Measurements from ENCODE around the gene KLHL40. TPM values are rescaled to one million over a fixed set of nuclear protein-coding genes. Genes with fewer than 3 reads are reported as not detected.
"Not testable (repeated sequence)": the region's sequence is repeated elsewhere in the genome, so short reads cannot be mapped to it uniquely, and the experiment has no call there.

KLHL40 gene
- polyA plus RNA-seq, 2 of the 4 experiments (the other 2 are of a cell fraction), result not detected

- Histone ChIP-seq H3K4me2 (no peak overlapping the region), H3K27ac (no peak overlapping the region), H3K4me3 (no peak overlapping the region), H3K4me1 (no peaks in the 10 kb centered on the region), H3K9me3 (no peaks in the 10 kb centered on the region)
- ATAC-seq (no peak), FAIRE-seq (no peak), DNase-seq (ENCODE audit: low read depth in 1 of 2, low spot score in 1 of 2) (no peak)
- POLR2A ChIA-PET, result no interaction called here
- TF ChIP-seq EP300 (IDR thresholded peaks at IDR 0.05) (no peak), SMC3 (IDR thresholded peaks at IDR 0.05) (no peak), CTCF (IDR thresholded peaks at IDR 0.05) (no peak), HES2 (IDR thresholded peaks at IDR 0.05) (no peak), CEBPB (IDR thresholded peaks at IDR 0.05) (no peak), ELK1 (IDR thresholded peaks at IDR 0.05; ENCODE audit: low read depth, low read length) (no peak), TP53 (CRISPR knock-in tag; IDR thresholded peaks at IDR 0.05) (no peak)
- 0% methylated on average over 1 of the region's 1 CpG for WGBS (ENCODE audit: missing lambda C conversion rate)
- CTCF ChIA-PET, result interaction anchor here (1.1 to 1.5 kb wide), 2 partner anchors 9 to 23 kb away, joined by 3 to 5 read pairs; no protein-coding TSS in a partner anchor
Observed at GRCh38 chr3:42721690-42722089, 36.4 kb downstream of the KLHL40 start.

DNA sequence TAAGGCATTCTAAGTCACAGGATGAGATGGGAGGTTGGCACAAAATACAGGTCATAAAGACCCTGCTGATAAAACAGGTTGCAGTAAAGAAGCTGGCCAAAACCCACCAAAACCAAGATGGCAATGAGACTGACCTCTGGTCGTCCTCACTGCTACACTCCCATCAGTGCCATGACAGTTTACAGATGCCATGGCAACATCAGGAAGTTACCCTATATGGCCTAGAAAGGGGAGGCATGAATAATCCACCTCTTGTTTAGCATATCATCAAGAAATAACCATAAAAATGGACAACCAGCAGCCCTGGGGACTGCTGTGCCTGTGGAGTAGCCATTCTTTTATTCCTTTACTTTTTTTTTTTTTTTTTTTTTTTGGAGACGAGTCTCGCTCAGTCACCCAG is 37.1 kb downstream of the KLHL40 start:
- H3K4me3 ChIP-seq; DNase-seq (ENCODE audit: low read depth in 1 of 2, low spot score in 1 of 2); H3K4me2 ChIP-seq; H3K4me1 ChIP-seq; H3K9me3 ChIP-seq; H3K27ac ChIP-seq; ATAC-seq; POLR2A ChIA-PET; FAIRE-seq: not testable (repeated sequence)
- CTCF ChIA-PET, result interaction anchor here (1.1 to 1.5 kb wide), 2 partner anchors 10 to 22 kb away, joined by 3 to 5 read pairs; no protein-coding TSS in a partner anchor
- 45% methylated on average over 3 of the region's 3 CpGs for WGBS (ENCODE audit: missing lambda C conversion rate)

GRCh38 chr3:42723219-42723618 is 37.9 kb downstream of the KLHL40 start:
- Histone ChIP-seq H3K9me3 (no peaks in the 10 kb centered on the region), H3K4me2 (no peak overlapping the region), H3K27ac (no peak overlapping the region), H3K4me3 (no peak overlapping the region), H3K4me1 (no peaks in the 10 kb centered on the region)
- no peak for ATAC-seq
- ChIA-PET CTCF (interaction anchor here (1.1 kb wide), 1 partner anchor 11 kb away, joined by 3 read pairs; no protein-coding TSS in a partner anchor), POLR2A (no interaction called here)
- TF ChIP-seq ATOH8 (CRISPR knock-in tag; IDR thresholded peaks at IDR 0.05; ENCODE audit: low read depth) (no peak), EP300 (IDR thresholded peaks at IDR 0.05) (no peak), HDAC2 (IDR thresholded peaks at IDR 0.05) (no peak), ELK1 (IDR thresholded peaks at IDR 0.05; ENCODE audit: low read depth, low read length) (no peak), FOSL2 (IDR thresholded peaks at IDR 0.05) (no peak), FOSL2 (CRISPR knock-in tag; IDR thresholded peaks at IDR 0.05) (no peak), HEYL (CRISPR knock-in tag; IDR thresholded peaks at IDR 0.05) (no peak), KDM1A (IDR thresholded peaks at IDR 0.05; ENCODE audit: low read depth) (no peak)
- TF ChIP-seq, protein P1, sequence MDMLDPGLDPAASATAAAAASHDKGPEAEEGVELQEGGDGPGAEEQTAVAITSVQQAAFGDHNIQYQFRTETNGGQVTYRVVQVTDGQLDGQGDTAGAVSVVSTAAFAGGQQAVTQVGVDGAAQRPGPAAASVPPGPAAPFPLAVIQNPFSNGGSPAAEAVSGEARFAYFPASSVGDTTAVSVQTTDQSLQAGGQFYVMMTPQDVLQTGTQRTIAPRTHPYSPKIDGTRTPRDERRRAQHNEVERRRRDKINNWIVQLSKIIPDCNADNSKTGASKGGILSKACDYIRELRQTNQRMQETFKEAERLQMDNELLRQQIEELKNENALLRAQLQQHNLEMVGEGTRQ (IDR thresholded peaks at IDR 0.05), result no peak
- no peak for FAIRE-seq
- 37% methylated on average over 2 of the region's 2 CpGs for WGBS (ENCODE audit: missing lambda C conversion rate)
- DNase-seq (ENCODE audit: low read depth in 1 of 2, low spot score in 1 of 2), result no peak

Data from A549 (cell line).